Suppressor macrophage (primary cell): Measurements from ENCODE around the gene LAMA2.
"Not testable (repeated sequence)": the region's sequence is repeated elsewhere in the genome, so short reads cannot be mapped to it uniquely, and the experiment has no call there.

ENCODE experiments used
- DNase-seq, 4 experiments: peaks; one replicate each; pipeline ENCODE4 v3.0.0-alpha.2; 2020 to 2022

The LAMA2 gene

GRCh38 chr6:129073691-129074395 lies 190.9 kb downstream of the LAMA2 start:
- no peak for DNase-seq

- no peak for DNase-seq
Measured at GRCh38 chr6:129084406-129084805, 201.5 kb downstream of the LAMA2 start.

GRCh38 chr6:129088481-129088880 lies 205.5 kb downstream of the LAMA2 start:
- not testable (repeated sequence) for DNase-seq

- DNase-seq = no peak
Measured at GRCh38 chr6:129089357-129089756, 206.4 kb downstream of the LAMA2 start.

GRCh38 chr6:129094147-129094546 lies 211.2 kb downstream of the LAMA2 start:
- no peak for DNase-seq

- DNase-seq = no peak
Measured at GRCh38 chr6:129096651-129097290, 213.8 kb downstream of the LAMA2 start.

- DNase-seq = no peak
Measured at GRCh38 chr6:129098061-129098553, 215.2 kb downstream of the LAMA2 start.

GRCh38 chr6:129099696-129100095 lies 216.8 kb downstream of the LAMA2 start:
- no peak for DNase-seq

- peak in 2 of 4 experiments; percentile 1 to 7 for DNase-seq
Measured at GRCh38 chr6:129100164-129100563, 217.2 kb downstream of the LAMA2 start.

- DNase-seq = no peak
Measured at GRCh38 chr6:129102741-129103140, 219.8 kb downstream of the LAMA2 start.

- no peak for DNase-seq
Measured at GRCh38 chr6:129104131-129104530, 221.2 kb downstream of the LAMA2 start.

GRCh38 chr6:129104560-129104959 lies 221.6 kb downstream of the LAMA2 start:
- DNase-seq = no peak

GRCh38 chr6:129105035-129105434 lies 222.1 kb downstream of the LAMA2 start:
- DNase-seq = no peak

- DNase-seq = no peak
Measured at GRCh38 chr6:129105793-129106192, 222.9 kb downstream of the LAMA2 start.

GRCh38 chr6:129108337-129108736 lies 225.4 kb downstream of the LAMA2 start:
- no peak for DNase-seq

GRCh38 chr6:129110690-129111343 lies 227.9 kb downstream of the LAMA2 start:
- no peak for DNase-seq

- DNase-seq = no peak
Measured at GRCh38 chr6:129111346-129111745, 228.4 kb downstream of the LAMA2 start.

- DNase-seq = no peak
Measured at GRCh38 chr6:129111853-129112252, 228.9 kb downstream of the LAMA2 start.

- DNase-seq = no peak
Measured at GRCh38 chr6:129112591-129112990, 229.7 kb downstream of the LAMA2 start.

- no peak for DNase-seq
Measured at GRCh38 chr6:129113637-129114036, 230.7 kb downstream of the LAMA2 start.

- DNase-seq = no peak
Measured at GRCh38 chr6:129114636-129115391, 231.9 kb downstream of the LAMA2 start.

GRCh38 chr6:129115471-129115870 lies 232.5 kb downstream of the LAMA2 start:
- DNase-seq = no peak

GRCh38 chr6:129117355-129117754 lies 234.4 kb downstream of the LAMA2 start:
- DNase-seq = no peak
